ENCODE data around the gene PALB2. TPM values are rescaled to one million over a fixed set of nuclear protein-coding genes. Genes with fewer than 3 reads are reported as not detected.

Gene PALB2
- total and polyA plus RNA-seq, 2 of the 13 experiments (the other 11 are each of a cell fraction or from before 2014, with no cell fraction given) = 12.1 to 40.9 TPM

DNA sequence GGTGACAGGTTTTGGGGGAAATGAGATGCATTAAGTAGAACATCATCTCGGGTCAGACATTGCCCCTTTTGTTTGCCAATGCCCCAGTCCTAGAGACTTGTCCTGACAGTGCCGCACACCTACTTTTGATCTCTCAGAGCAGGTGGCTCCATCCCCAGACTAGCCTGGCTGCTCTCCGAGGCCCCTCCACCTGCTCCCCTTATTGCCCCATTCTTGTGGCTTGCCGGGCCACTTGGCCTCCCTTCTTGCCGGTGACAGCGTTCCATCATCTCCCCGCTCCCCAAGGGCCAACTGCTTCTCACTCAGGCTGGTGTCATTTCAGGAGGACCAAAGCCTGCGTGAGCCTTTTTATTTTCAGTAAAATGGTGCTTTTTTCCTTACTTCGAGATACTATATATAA is 68.7 kb downstream of the PALB2 start:
- no TSS peak for BruUV-seq (replicated peaks)
- Histone ChIP-seq H3K4me2 (ENCODE audit: low read depth, low read length) (no peak overlapping the region), H3K27ac (ENCODE audit: extremely low read length, insufficient read depth, low read length) (no peak overlapping the region), H2AFZ (ENCODE audit: low read length) (no peak overlapping the region), H3K9ac (ENCODE audit: insufficient read depth, low read depth, low read length) (no peak overlapping the region), H3K4me3 (replicated peaks in 1 of 3; ENCODE audit: insufficient read depth in 1 of 3, low read depth in 2 of 3, low read length in 3 of 3) (no peak overlapping the region), H3K9me3 (ENCODE audit: low read length) (no peaks in the 10 kb centered on the region), H4K20me1 (ENCODE audit: insufficient read depth, low read length) (peaks cover 5% of the 10 kb centered on the region; the same call in 1 of the 2 replicates), H3K27me3 (ENCODE audit: control insufficient read depth in 1 of 2, insufficient read depth in 2 of 2, low read length in 2 of 2) (no peaks in the 10 kb centered on the region), H3K4me1 (ENCODE audit: insufficient read depth, low read length) (no peaks in the 10 kb centered on the region), H3K79me2 (ENCODE audit: insufficient read depth, low read length) (no peaks in the 10 kb centered on the region), H3K36me3 (replicated peaks in 1 of 2; ENCODE audit: control insufficient read depth in 1 of 2, insufficient read depth in 2 of 2, low read length in 2 of 2) (peaks cover 48 to 81% of the 10 kb centered on the region in 2 experiments)
- ATAC-seq (no peak), DNase-seq (ENCODE audit: low spot score) (no peak), FAIRE-seq (no peak)
- 96% methylated on average over 9 of the region's 9 CpGs for WGBS (ENCODE audit: low lambda C conversion rate)
- in situ Hi-C loops (cut with HindIII; ENCODE audit: extremely low pct_ligation_motif_present, low pct_unique_long_range_greater_than_20kb) = no loop called here
- POLR2A ChIA-PET = interaction anchor here (1.5 to 2.1 kb wide), 2 partner anchors 15 to 18 kb away, joined by 4 to 8 read pairs; partner anchors contain the start of genes EARS2 and UBFD1
- CTCF ChIA-PET (ENCODE audit: low intra/inter-chr PET ratio, low total read pairs) = no interaction called here
- TF ChIP-seq, protein P1, sequence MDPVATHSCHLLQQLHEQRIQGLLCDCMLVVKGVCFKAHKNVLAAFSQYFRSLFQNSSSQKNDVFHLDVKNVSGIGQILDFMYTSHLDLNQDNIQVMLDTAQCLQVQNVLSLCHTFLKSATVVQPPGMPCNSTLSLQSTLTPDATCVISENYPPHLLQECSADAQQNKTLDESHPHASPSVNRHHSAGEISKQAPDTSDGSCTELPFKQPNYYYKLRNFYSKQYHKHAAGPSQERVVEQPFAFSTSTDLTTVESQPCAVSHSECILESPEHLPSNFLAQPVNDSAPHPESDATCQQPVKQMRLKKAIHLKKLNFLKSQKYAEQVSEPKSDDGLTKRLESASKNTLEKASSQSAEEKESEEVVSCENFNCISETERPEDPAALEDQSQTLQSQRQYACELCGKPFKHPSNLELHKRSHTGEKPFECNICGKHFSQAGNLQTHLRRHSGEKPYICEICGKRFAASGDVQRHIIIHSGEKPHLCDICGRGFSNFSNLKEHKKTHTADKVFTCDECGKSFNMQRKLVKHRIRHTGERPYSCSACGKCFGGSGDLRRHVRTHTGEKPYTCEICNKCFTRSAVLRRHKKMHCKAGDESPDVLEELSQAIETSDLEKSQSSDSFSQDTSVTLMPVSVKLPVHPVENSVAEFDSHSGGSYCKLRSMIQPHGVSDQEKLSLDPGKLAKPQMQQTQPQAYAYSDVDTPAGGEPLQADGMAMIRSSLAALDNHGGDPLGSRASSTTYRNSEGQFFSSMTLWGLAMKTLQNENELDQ (CRISPR knock-in tag; IDR thresholded peaks at IDR 0.05; ENCODE audit: borderline replicate concordance) = no peak
- no peak for TF ChIP-seq ZNF329 (CRISPR knock-in tag; IDR thresholded peaks at IDR 0.05; ENCODE audit: low read depth)
- TF ChIP-seq, protein P2, sequence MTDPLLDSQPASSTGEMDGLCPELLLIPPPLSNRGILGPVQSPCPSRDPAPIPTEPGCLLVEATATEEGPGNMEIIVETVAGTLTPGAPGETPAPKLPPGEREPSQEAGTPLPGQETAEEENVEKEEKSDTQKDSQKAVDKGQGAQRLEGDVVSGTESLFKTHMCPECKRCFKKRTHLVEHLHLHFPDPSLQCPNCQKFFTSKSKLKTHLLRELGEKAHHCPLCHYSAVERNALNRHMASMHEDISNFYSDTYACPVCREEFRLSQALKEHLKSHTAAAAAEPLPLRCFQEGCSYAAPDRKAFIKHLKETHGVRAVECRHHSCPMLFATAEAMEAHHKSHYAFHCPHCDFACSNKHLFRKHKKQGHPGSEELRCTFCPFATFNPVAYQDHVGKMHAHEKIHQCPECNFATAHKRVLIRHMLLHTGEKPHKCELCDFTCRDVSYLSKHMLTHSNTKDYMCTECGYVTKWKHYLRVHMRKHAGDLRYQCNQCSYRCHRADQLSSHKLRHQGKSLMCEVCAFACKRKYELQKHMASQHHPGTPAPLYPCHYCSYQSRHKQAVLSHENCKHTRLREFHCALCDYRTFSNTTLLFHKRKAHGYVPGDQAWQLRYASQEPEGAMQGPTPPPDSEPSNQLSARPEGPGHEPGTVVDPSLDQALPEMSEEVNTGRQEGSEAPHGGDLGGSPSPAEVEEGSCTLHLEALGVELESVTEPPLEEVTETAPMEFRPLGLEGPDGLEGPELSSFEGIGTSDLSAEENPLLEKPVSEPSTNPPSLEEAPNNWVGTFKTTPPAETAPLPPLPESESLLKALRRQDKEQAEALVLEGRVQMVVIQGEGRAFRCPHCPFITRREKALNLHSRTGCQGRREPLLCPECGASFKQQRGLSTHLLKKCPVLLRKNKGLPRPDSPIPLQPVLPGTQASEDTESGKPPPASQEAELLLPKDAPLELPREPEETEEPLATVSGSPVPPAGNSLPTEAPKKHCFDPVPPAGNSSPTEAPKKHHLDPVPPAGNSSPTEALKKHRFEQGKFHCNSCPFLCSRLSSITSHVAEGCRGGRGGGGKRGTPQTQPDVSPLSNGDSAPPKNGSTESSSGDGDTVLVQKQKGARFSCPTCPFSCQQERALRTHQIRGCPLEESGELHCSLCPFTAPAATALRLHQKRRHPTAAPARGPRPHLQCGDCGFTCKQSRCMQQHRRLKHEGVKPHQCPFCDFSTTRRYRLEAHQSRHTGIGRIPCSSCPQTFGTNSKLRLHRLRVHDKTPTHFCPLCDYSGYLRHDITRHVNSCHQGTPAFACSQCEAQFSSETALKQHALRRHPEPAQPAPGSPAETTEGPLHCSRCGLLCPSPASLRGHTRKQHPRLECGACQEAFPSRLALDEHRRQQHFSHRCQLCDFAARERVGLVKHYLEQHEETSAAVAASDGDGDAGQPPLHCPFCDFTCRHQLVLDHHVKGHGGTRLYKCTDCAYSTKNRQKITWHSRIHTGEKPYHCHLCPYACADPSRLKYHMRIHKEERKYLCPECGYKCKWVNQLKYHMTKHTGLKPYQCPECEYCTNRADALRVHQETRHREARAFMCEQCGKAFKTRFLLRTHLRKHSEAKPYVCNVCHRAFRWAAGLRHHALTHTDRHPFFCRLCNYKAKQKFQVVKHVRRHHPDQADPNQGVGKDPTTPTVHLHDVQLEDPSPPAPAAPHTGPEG (CRISPR knock-in tag; IDR thresholded peaks at IDR 0.05) = no peak
- no peak for TF ChIP-seq ZNF138 (CRISPR knock-in tag; IDR thresholded peaks at IDR 0.05; ENCODE audit: low read depth)
- TF ChIP-seq ELF4 (CRISPR knock-in tag; IDR thresholded peaks at IDR 0.05; ENCODE audit: borderline replicate concordance) = no peak
- TF ChIP-seq POLR2G (IDR thresholded peaks at IDR 0.05; ENCODE audit: low read depth, low read length) = peak; percentile 2; the same call in 1 of the 2 replicates
- TF ChIP-seq MAF1 (CRISPR knock-in tag; IDR thresholded peaks at IDR 0.05; ENCODE audit: borderline replicate concordance) = no peak
- intact Hi-C loops (cut with micrococcal nuclease; ENCODE audit: unreplicated experiment) = no loop called here

Measured in HepG2 (cell line).